DOHH2 (cell line): ENCODE data around the gene CHMP5.

ENCODE experiments used
- H3F3A ChIP-seq: fragments of 200-600 bp; sonication (generic), shearing (Covaris generic); 2 replicates; pipeline ENCODE4 v1.6.0; 2016; ENCODE audit warnings: antibody characterized with exemption, mild to moderate bottlenecking; ENCODE audit not compliant: control insufficient read depth, insufficient read depth
- H3K27ac ChIP-seq: fragments of 200-600 bp; sonication (generic); 2 replicates; pipeline ENCODE4 v1.5.1; 2014; ENCODE audit warnings: low read depth, mild to moderate bottlenecking, low read length, moderate library complexity
- H3K27me3 ChIP-seq: fragments of 200-600 bp; sonication (generic); 2 replicates; pipeline ENCODE4 v1.6.1; 2014; ENCODE audit warnings: mild to moderate bottlenecking, low read length, mixed read lengths; ENCODE audit not compliant: control insufficient read depth
- H3K36me3 ChIP-seq: fragments of 200-600 bp; sonication (generic); 2 replicates; pipeline ENCODE4 v1.6.1; 2014; ENCODE audit warnings: mild to moderate bottlenecking, low read length, moderate library complexity, mixed read lengths; ENCODE audit not compliant: control insufficient read depth
- H3K4me1 ChIP-seq: fragments of 200-600 bp; sonication (generic); 2 replicates; pipeline ENCODE4 v1.6.1; 2014; ENCODE audit warnings: mild to moderate bottlenecking, low read length, mixed read lengths; ENCODE audit not compliant: control insufficient read depth
- H3K4me2 ChIP-seq: fragments of 200-600 bp; sonication (generic); 2 replicates; pipeline ENCODE4 v1.6.0; 2014; ENCODE audit warnings: mild to moderate bottlenecking, low read length, moderate library complexity
- H3K4me3 ChIP-seq: fragments of 200-600 bp; sonication (generic); 2 replicates; pipeline ENCODE4 v1.5.1; 2014; ENCODE audit warnings: mild to moderate bottlenecking, low read length, mixed read lengths
- H3K79me2 ChIP-seq: fragments of 200-600 bp; sonication (generic); 2 replicates; pipeline ENCODE4 v1.6.1; 2014; ENCODE audit warnings: mild to moderate bottlenecking, low read length, mixed read lengths; ENCODE audit not compliant: control insufficient read depth
- H3K9me2 ChIP-seq: fragments of 200-600 bp; sonication (generic); replicated peaks from 2 replicates; pipeline ENCODE4 v1.6.1; 2014; ENCODE audit warnings: mild to moderate bottlenecking, low read length, mixed read lengths; ENCODE audit not compliant: control insufficient read depth
- H3K9me3 ChIP-seq: fragments of 200-600 bp; sonication (generic); 2 replicates; pipeline ENCODE4 v1.6.1; 2014; ENCODE audit warnings: antibody characterized with exemption, low read length, mixed read lengths; ENCODE audit not compliant: control insufficient read depth, insufficient read depth
- H4K20me1 ChIP-seq: fragments of 200-600 bp; sonication (generic); 2 replicates; pipeline ENCODE4 v1.6.0; 2014; ENCODE audit warnings: low read depth, mild to moderate bottlenecking, antibody characterized with exemption, low read length, moderate library complexity; ENCODE audit not compliant: control insufficient read depth, insufficient read depth
- CTCF ChIP-seq: fragments of 200-600 bp; sonication (generic); IDR thresholded peaks from one replicate; pipeline ENCODE4 v1.5.1; 2014; ENCODE audit warnings: antibody characterized with exemption, mild to moderate bottlenecking, low read depth, low read length; ENCODE audit not compliant: poor library complexity, severe bottlenecking
- EZH2phosphoT487 ChIP-seq: fragments of 200-600 bp; sonication (generic); IDR thresholded peaks from 2 replicates; pipeline ENCODE4 v1.6.1; 2017; ENCODE audit warnings: borderline replicate concordance, mild to moderate bottlenecking, antibody characterized with exemption, low read length, moderate library complexity, mixed read lengths

Gene CHMP5

GRCh38 chr9:33264473-33265177 lies at the start of gene CHMP5, which contains the start of gene BAG1:
Gene CHMP5, plus strand, starts transcription at chr9:33265049. Its CDS starts 30 bp downstream, at chr9:33265079.
Gene BAG1, minus strand, starts transcription at chr9:33264708.
- Histone ChIP-seq H3K79me2 (peaks cover 62% of the 10 kb centered on the region), H3K4me3 (peak within 1 kb of the TSS; percentile 89), H3K27me3 (no peaks in the 10 kb centered on the region), H3K27ac (peak within 1 kb of the TSS; percentile 48), H3K9me2 (no peaks in the 10 kb centered on the region), H3K9me3 (no peaks in the 10 kb centered on the region), H3K4me2 (peak within 1 kb of the TSS; percentile 98), H3F3A (no peaks in the 10 kb centered on the region), H3K36me3 (peaks cover 77% of the 10 kb centered on the region), H3K4me1 (peaks cover 20% of the 10 kb centered on the region), H4K20me1 (no peaks in the 10 kb centered on the region)
- TF ChIP-seq CTCF = no peak
- no peak for TF ChIP-seq EZH2phosphoT487

- Histone ChIP-seq H3K4me3 (no peak overlapping the region), H3K27me3 (peaks cover 18% of the 10 kb centered on the region), H3K4me1 (peaks cover 17% of the 10 kb centered on the region), H3K9me3 (no peaks in the 10 kb centered on the region), H3K27ac (no peak overlapping the region), H3K36me3 (no peaks in the 10 kb centered on the region), H3K9me2 (no peaks in the 10 kb centered on the region), H3K79me2 (no peaks in the 10 kb centered on the region), H3K4me2 (no peak overlapping the region), H3F3A (no peaks in the 10 kb centered on the region), H4K20me1 (no peaks in the 10 kb centered on the region)
- TF ChIP-seq CTCF = no peak
- no peak for TF ChIP-seq EZH2phosphoT487
Observed at GRCh38 chr9:33220681-33221567, 43.9 kb upstream of the CHMP5 start.

- H3K27me3 ChIP-seq = peaks cover 14% of the 10 kb centered on the region
- no peak overlapping the region for H3K4me3 ChIP-seq
- no peaks in the 10 kb centered on the region for H3K9me2 ChIP-seq
- H3K36me3 ChIP-seq = no peaks in the 10 kb centered on the region
- H4K20me1 ChIP-seq = no peaks in the 10 kb centered on the region
- no peaks in the 10 kb centered on the region for H3K79me2 ChIP-seq
- H3F3A ChIP-seq = no peaks in the 10 kb centered on the region
- no peak overlapping the region for H3K27ac ChIP-seq
- H3K9me3 ChIP-seq = no peaks in the 10 kb centered on the region
- H3K4me1 ChIP-seq = peaks cover 18% of the 10 kb centered on the region
- H3K4me2 ChIP-seq = no peak overlapping the region
- TF ChIP-seq EZH2phosphoT487 (no peak), CTCF (no peak)
Observed at GRCh38 chr9:33221568-33221884, 43.3 kb upstream of the CHMP5 start.
